ENCODE results near the gene TMEM181.
"Not testable (repeated sequence)": the region's sequence is repeated elsewhere in the genome, so short reads cannot be mapped to it uniquely, and the experiment has no call there.

TMEM181 gene

GRCh38 chr6:158603261-158604047 is 43.6 kb downstream of the TMEM181 start:
- DNase-seq, result no peak

DNA sequence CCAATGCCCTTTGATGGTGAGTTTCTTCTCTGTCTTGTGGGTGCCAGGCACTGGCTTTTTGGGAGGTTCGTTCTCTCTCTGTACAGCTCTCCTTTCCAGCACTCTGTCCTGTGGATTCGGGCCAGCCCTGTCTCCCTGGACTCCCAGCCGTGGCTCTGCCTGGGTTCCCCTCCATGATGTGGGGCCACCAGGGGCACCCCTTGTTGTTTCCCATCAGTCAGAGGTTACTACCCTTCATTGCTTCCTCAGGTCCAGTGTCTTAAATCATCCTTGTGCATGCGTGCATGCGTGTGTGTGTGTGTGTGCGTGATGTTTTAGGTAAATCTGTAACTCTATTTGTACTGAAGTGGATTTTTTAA is 44.1 kb downstream of the TMEM181 start:
- DNase-seq, result no peak

- DNase-seq, result peak; percentile 71 to 75 (median 72)
Observed at GRCh38 chr6:158605266-158605878, 45.5 kb downstream of the TMEM181 start.

- not testable (repeated sequence) for DNase-seq
Observed at GRCh38 chr6:158606011-158606410, 46.1 kb downstream of the TMEM181 start.

DNA sequence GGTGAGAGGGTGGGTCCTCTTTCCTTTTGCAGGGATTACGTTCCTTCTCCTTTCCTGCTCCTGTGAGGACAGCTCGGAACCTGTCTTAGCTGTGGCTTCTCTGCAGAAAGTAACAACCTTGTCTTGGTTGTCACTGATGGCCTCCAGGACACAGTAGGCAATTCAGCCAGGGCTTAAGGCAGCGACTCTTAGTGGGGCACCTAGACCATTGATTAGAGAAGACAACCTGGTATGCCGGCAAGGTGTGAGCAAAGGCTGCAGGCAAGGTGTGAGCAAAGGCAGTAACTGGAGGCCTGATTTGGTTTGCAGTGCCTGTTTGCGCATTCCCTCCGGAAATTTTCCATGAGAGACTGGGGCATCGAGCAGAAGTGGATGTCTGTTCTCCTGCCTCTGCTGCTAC is 47.0 kb downstream of the TMEM181 start:
- DNase-seq, result no peak

GRCh38 chr6:158607411-158608170 is 47.7 kb downstream of the TMEM181 start:
- no peak for DNase-seq

- DNase-seq, result no peak
Observed at GRCh38 chr6:158608221-158608620, 48.3 kb downstream of the TMEM181 start.

DNA sequence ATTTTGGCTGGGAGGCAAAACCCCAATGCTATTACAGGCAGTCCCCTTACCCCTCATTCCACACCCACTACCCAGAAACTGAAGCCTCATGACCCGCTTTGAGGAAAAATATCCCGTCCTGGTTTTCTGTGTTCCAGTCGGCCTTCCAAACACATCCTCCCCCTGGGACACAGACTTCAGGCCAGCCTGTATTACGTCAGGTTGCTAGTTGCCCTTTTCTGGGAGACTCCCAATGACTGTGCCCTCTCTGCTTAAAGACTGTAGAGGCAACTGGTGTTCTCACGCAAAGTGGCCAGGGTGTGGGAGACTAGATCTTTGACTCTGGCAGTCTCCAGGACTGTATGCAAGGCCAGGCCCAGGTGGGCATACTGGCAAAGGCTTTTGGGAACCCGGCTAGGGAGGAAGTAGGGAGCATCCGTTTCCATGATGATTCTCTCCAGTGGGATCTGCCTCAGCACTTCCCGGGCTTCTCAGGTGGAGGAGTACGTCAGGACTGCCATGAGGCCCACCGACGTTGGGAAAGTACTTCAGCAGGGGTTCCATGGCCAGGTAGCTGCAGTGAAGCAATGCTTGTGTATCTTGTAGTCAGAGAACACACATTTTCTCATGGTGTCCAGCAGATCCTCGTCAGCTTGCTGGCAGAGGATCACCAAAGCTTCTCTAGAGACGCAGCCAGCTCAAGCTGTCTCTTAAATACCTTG is 49.7 kb downstream of the TMEM181 start:
- DNase-seq, result no peak

DNA sequence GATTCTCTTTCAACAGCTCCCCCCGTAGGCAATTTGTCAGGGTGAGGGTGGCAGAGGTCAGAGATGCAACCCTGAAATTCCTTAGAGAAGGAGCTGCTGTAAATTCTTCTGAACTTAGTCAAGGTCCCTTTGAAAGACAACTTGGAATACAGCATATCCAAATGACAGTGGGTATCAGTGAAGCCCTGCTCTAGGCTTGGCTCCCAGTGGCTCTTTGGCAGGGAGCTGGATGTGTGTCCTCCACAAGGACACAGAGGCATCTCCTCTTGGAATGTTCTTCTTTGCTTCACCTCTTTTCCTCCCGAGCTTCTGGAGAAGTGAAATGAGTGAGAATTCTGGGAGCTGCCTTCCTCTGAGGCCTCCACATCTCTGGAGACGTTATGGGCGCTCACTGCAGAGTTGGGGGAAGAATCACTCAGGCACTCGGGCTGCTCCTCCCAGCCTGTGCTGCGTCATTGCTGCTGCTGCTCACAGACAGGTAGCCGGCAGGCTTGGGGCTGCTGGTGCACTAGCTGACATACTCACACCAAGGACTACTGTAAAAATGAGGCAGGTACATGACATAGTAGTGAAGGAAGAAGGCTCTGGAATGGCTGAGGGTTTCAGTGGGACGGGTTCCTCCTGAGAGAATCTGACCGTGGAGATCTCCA is 50.6 kb downstream of the TMEM181 start:
- DNase-seq, result no peak

DNA sequence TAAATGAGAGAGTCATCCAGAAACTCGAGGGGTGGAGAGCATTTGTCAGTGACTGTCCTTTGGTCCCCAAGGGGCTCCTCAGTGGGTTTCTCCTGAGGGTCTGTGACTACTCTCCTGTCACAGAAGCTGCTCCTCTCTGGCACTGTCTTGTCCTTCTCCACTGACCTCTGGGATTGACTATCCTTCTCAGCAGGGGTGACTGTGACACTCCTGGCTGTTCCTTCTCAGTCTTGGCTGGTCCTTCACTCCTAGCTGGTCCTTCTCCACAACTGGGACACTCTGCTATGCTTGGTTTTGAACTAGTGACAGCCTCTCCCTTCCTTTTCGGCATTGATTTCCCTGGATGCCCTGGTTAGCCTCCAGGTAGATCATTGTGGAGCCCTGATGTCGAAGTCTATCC is 51.1 kb downstream of the TMEM181 start:
- no peak for DNase-seq

- DNase-seq, result no peak
Observed at GRCh38 chr6:158611541-158612370, 51.9 kb downstream of the TMEM181 start.

DNA sequence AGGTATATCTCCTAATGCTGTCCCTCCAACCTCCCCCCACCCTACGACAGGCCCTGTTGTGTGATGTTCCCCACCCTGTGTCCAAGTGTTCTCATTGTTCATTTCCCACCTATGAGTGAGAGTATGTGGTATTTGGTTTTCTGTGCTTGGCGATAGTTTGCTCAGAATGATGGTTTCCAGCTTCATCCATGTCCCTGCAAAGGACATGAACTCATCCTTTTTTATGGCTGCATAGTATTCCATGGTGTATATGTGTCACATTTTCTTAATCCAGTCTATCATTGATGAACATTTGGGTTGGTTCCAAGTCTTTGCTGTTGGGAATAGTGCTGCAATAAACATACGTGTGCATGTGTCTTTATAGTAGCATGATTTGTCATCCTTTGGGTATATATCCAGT is 54.7 kb downstream of the TMEM181 start:
- not testable (repeated sequence) for DNase-seq

GRCh38 chr6:158618289-158618688 is 58.4 kb downstream of the TMEM181 start:
- not testable (repeated sequence) for DNase-seq

GRCh38 chr6:158619922-158620801 is 60.3 kb downstream of the TMEM181 start:
- peak in 1 of 4 experiments; percentile 16 for DNase-seq

DNA sequence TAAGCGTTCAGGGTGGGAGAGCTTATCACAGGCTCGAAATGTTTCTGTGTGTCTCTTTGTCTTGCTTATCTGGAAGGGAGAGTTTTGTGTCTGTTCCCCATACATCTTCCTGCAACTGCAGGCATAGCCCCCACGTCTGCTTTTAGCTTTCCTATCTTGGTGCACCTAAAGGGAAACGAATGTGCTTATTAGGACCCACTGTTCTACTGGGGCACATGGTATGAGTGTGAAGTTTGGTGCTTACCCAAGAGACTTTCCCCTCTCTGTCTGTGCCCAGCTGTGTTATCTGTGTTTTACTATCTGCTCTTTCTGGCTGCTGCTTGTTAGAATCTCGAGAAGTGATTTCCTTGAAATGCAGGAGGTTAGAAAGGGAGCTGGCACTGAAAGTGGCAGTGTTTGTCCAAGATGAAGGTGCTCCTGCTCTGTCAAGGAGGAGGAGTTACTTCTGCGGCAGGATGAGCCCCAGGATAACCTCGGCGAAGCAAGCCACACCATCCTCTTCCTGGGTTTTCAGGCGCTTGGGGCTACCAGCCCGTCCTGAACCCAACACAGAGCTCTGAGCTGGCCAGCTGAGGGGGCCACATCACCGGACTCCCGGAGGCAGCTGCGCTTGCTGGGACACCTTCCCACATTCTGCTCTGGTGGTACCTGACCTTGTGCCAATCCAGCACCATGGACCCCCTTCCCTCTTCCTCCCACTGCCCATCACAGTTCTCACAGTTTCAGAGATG is 61.2 kb downstream of the TMEM181 start:
- DNase-seq, result no peak

- no peak for DNase-seq
Observed at GRCh38 chr6:158621694-158622544, 62.0 kb downstream of the TMEM181 start.

DNA sequence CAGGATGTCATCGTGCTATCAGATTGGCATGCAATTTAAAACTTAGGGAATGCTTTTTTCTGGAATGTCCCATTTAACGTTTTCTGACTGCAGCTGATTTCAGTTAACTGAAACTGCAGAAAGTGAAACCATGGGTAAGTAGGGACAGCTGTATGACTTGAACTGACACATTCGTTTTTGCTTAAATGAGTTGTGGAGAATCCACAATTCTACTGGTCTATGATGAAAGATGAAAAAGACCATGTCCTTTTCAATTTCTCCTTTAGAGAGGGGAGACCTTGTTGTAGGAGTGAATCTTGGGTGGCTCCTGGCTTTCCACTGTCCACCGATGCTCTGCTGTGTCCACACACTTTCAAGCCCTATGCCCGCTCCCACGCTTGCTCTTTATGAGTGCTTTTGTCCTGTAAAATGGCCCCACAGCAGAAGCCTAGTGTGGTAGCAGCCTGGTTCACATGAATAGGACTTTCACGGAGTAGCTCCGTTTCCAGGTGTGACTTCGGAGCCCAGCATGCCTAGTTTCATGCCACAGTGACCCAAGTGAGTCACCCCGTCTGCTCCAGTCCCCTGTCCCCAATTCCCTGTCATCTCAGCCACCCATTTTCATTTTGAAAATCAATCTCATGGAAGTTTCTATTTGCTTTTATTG is 62.8 kb downstream of the TMEM181 start:
- no peak for DNase-seq

Data from suppressor macrophage (primary cell).